ENCODE measurements around the gene ACSS3.

DNA sequence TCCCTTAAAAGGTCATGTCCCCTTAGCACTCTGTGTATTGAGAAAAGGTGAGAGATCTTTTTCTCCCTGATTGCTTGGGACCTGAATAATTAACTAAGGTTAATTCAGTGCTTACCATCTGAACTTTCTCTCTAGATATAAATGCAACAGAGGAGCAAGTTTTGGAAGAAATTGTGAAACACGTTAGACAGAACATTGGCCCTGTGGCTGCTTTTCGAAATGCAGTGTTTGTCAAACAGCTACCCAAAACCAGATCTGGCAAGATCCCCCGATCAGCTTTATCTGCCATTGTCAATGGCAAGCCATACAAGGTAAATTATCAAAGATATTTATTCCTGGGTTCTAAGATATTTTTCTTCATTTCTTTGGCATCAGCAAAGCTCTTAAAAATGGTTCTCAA, 175.5 kb downstream of the ACSS3 start:
- TF ChIP-seq, protein P1, sequence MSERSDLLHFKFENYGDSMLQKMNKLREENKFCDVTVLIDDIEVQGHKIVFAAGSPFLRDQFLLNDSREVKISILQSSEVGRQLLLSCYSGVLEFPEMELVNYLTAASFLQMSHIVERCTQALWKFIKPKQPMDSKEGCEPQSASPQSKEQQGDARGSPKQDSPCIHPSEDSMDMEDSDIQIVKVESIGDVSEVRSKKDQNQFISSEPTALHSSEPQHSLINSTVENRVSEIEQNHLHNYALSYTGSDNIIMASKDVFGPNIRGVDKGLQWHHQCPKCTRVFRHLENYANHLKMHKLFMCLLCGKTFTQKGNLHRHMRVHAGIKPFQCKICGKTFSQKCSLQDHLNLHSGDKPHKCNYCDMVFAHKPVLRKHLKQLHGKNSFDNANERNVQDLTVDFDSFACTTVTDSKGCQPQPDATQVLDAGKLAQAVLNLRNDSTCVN (tag by site-specific recombination; optimal IDR thresholded peaks at IDR 0.05) = no peak
- TF ChIP-seq MYNN (tag by site-specific recombination; IDR thresholded peaks at IDR 0.05; ENCODE audit: borderline replicate concordance) = no peak
- no peak for TF ChIP-seq ZNF221 (tag by site-specific recombination; IDR thresholded peaks at IDR 0.05; ENCODE audit: borderline replicate concordance)
- TF ChIP-seq, protein P2, sequence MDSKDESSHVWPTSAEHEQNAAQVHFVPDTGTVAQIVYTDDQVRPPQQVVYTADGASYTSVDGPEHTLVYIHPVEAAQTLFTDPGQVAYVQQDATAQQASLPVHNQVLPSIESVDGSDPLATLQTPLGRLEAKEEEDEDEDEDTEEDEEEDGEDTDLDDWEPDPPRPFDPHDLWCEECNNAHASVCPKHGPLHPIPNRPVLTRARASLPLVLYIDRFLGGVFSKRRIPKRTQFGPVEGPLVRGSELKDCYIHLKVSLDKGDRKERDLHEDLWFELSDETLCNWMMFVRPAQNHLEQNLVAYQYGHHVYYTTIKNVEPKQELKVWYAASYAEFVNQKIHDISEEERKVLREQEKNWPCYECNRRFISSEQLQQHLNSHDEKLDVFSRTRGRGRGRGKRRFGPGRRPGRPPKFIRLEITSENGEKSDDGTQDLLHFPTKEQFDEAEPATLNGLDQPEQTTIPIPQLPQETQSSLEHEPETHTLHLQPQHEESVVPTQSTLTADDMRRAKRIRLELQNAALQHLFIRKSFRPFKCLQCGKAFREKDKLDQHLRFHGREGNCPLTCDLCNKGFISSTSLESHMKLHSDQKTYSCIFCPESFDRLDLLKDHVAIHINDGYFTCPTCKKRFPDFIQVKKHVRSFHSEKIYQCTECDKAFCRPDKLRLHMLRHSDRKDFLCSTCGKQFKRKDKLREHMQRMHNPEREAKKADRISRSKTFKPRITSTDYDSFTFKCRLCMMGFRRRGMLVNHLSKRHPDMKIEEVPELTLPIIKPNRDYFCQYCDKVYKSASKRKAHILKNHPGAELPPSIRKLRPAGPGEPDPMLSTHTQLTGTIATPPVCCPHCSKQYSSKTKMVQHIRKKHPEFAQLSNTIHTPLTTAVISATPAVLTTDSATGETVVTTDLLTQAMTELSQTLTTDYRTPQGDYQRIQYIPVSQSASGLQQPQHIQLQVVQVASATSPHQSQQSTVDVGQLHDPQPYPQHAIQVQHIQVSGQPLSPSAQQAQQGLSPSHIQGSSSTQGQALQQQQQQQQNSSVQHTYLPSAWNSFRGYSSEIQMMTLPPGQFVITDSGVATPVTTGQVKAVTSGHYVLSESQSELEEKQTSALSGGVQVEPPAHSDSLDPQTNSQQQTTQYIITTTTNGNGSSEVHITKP (tag by site-specific recombination; IDR thresholded peaks at IDR 0.05) = no peak
- TF ChIP-seq, protein P3, sequence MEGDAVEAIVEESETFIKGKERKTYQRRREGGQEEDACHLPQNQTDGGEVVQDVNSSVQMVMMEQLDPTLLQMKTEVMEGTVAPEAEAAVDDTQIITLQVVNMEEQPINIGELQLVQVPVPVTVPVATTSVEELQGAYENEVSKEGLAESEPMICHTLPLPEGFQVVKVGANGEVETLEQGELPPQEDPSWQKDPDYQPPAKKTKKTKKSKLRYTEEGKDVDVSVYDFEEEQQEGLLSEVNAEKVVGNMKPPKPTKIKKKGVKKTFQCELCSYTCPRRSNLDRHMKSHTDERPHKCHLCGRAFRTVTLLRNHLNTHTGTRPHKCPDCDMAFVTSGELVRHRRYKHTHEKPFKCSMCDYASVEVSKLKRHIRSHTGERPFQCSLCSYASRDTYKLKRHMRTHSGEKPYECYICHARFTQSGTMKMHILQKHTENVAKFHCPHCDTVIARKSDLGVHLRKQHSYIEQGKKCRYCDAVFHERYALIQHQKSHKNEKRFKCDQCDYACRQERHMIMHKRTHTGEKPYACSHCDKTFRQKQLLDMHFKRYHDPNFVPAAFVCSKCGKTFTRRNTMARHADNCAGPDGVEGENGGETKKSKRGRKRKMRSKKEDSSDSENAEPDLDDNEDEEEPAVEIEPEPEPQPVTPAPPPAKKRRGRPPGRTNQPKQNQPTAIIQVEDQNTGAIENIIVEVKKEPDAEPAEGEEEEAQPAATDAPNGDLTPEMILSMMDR (tag by site-specific recombination; IDR thresholded peaks at IDR 0.05) = no peak
- TF ChIP-seq, protein P4, sequence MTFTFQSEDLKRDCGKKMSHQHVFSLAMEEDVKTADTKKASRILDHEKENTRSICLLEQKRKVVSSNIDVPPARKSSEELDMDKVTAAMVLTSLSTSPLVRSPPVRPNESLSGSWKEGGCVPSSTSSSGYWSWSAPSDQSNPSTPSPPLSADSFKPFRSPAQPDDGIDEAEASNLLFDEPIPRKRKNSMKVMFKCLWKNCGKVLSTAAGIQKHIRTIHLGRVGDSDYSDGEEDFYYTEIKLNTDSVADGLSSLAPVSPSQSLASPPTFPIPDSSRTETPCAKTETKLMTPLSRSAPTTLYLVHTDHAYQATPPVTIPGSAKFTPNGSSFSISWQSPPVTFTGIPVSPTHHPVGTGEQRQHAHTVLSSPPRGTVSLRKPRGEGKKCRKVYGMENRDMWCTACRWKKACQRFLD (tag by site-specific recombination; IDR thresholded peaks at IDR 0.05) = no peak
- TF ChIP-seq ZNF843 (tag by site-specific recombination; IDR thresholded peaks at IDR 0.05) = no peak
- TF ChIP-seq, protein P5, sequence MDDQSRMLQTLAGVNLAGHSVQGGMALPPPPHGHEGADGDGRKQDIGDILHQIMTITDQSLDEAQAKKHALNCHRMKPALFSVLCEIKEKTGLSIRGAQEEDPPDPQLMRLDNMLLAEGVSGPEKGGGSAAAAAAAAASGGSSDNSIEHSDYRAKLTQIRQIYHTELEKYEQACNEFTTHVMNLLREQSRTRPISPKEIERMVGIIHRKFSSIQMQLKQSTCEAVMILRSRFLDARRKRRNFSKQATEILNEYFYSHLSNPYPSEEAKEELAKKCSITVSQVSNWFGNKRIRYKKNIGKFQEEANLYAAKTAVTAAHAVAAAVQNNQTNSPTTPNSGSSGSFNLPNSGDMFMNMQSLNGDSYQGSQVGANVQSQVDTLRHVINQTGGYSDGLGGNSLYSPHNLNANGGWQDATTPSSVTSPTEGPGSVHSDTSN (CRISPR knock-in tag; IDR thresholded peaks at IDR 0.05) = no peak
- no peak for TF ChIP-seq ZNF629 (tag by site-specific recombination; IDR thresholded peaks at IDR 0.05)
- no peak for TF ChIP-seq ZNF350 (tag by site-specific recombination; IDR thresholded peaks at IDR 0.05)
- TF ChIP-seq, protein P6, sequence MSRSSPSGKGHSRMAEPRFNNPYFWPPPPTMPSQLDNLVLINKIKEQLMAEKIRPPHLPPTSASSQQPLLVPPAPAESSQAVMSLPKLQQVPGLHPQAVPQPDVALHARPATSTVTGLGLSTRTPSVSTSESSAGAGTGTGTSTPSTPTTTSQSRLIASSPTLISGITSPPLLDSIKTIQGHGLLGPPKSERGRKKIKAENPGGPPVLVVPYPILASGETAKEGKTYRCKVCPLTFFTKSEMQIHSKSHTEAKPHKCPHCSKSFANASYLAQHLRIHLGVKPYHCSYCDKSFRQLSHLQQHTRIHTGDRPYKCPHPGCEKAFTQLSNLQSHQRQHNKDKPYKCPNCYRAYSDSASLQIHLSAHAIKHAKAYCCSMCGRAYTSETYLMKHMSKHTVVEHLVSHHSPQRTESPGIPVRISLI (tag by site-specific recombination; IDR thresholded peaks at IDR 0.05) = no peak
- no peak for TF ChIP-seq KLF10 (tag by site-specific recombination; IDR thresholded peaks at IDR 0.05)
